HG03460 (cell line): Measurements from ENCODE around the gene MYOM1.

ENCODE experiments used
- ATAC-seq: cut with Tn5 transposase; IDR thresholded peaks from one replicate; pipeline ENCODE4 v1.9.1; 2021; ENCODE audit not compliant: unreplicated experiment

Gene MYOM1

GRCh38 chr18:3120356-3120755 is 99.4 kb downstream of the MYOM1 start:
- ATAC-seq: no peak

GRCh38 chr18:3119401-3120341 is 100.1 kb downstream of the MYOM1 start:
- no peak for ATAC-seq

- no peak for ATAC-seq
Observed at GRCh38 chr18:3118195-3119010, 101.4 kb downstream of the MYOM1 start.

GRCh38 chr18:3117493-3118192 is 102.1 kb downstream of the MYOM1 start:
- no peak for ATAC-seq

- no peak for ATAC-seq
Observed at GRCh38 chr18:3115447-3116030, 104.2 kb downstream of the MYOM1 start.

- ATAC-seq: no peak
Observed at GRCh38 chr18:3114451-3114850, 105.3 kb downstream of the MYOM1 start.

GRCh38 chr18:3114026-3114425 is 105.7 kb downstream of the MYOM1 start:
- no peak for ATAC-seq

- ATAC-seq: no peak
Observed at GRCh38 chr18:3111523-3112240, 108.1 kb downstream of the MYOM1 start.

GRCh38 chr18:3110034-3110752 is 109.6 kb downstream of the MYOM1 start:
- ATAC-seq: no peak

- no peak for ATAC-seq
Observed at GRCh38 chr18:3107740-3108151, 112.0 kb downstream of the MYOM1 start.

- no peak for ATAC-seq
Observed at GRCh38 chr18:3104190-3105054, 115.3 kb downstream of the MYOM1 start.

GRCh38 chr18:3103576-3103975 is 116.2 kb downstream of the MYOM1 start:
- no peak for ATAC-seq

GRCh38 chr18:3102983-3103382 is 116.8 kb downstream of the MYOM1 start:
- ATAC-seq: no peak

GRCh38 chr18:3100498-3101132 is 119.2 kb downstream of the MYOM1 start:
- no peak for ATAC-seq

- no peak for ATAC-seq
Observed at GRCh38 chr18:3099327-3099726, 120.4 kb downstream of the MYOM1 start.

GRCh38 chr18:3097082-3097481 is 122.7 kb downstream of the MYOM1 start:
- no peak for ATAC-seq

- ATAC-seq: no peak
Observed at GRCh38 chr18:3095921-3096320, 123.8 kb downstream of the MYOM1 start.

GRCh38 chr18:3094338-3094684 is 125.5 kb downstream of the MYOM1 start:
- no peak for ATAC-seq
